GM19397 (cell line): ENCODE measurements around the gene FCHSD1.

Source experiments
- ATAC-seq: cut with Tn5 transposase; IDR thresholded peaks from one replicate; pipeline ENCODE4 v1.9.1; 2021; ENCODE audit warnings: mild to moderate bottlenecking, moderate library complexity; ENCODE audit not compliant: unreplicated experiment

FCHSD1 gene

GRCh38 chr5:141674747-141675146 lies 23.5 kb upstream of the FCHSD1 start:
- ATAC-seq: no peak

GRCh38 chr5:141672841-141673813 lies 21.9 kb upstream of the FCHSD1 start:
- ATAC-seq: no peak

- ATAC-seq: no peak
These were observed 21.0 kb upstream of the FCHSD1 start for GRCh38 chr5:141672071-141672840.

GRCh38 chr5:141669520-141669919 lies 18.3 kb upstream of the FCHSD1 start:
- ATAC-seq: no peak

- no peak for ATAC-seq
These were observed 17.5 kb upstream of the FCHSD1 start for GRCh38 chr5:141668601-141669265.

GRCh38 chr5:141665995-141666940 lies 15.1 kb upstream of the FCHSD1 start:
- ATAC-seq: no peak

GRCh38 chr5:141664733-141665461 lies 13.7 kb upstream of the FCHSD1 start:
- ATAC-seq: peak; percentile 98

GRCh38 chr5:141663506-141663905 lies 12.3 kb upstream of the FCHSD1 start:
- no peak for ATAC-seq

GRCh38 chr5:141662028-141662427 lies 10.8 kb upstream of the FCHSD1 start:
- ATAC-seq: no peak

- ATAC-seq: no peak
These were observed 6.8 kb upstream of the FCHSD1 start for GRCh38 chr5:141657937-141658545.

- ATAC-seq: no peak
These were observed 6.2 kb upstream of the FCHSD1 start for GRCh38 chr5:141657404-141657803.

- no peak for ATAC-seq
These were observed 5.2 kb upstream of the FCHSD1 start for GRCh38 chr5:141656396-141656795.

GRCh38 chr5:141655020-141655419 lies 3.8 kb upstream of the FCHSD1 start:
- no peak for ATAC-seq

GRCh38 chr5:141654298-141654697 lies 3.1 kb upstream of the FCHSD1 start:
- no peak for ATAC-seq

GRCh38 chr5:141651728-141652105 lies 499 bp upstream of the FCHSD1 start:
- no peak for ATAC-seq

- ATAC-seq: no peak
These were observed 1.2 kb downstream of the FCHSD1 start for GRCh38 chr5:141649972-141650371.

GRCh38 chr5:141649056-141649688 lies 2.0 kb downstream of the FCHSD1 start:
- no peak for ATAC-seq

- no peak for ATAC-seq
These were observed 3.4 kb downstream of the FCHSD1 start for GRCh38 chr5:141647851-141648250.

- no peak for ATAC-seq
These were observed 4.0 kb downstream of the FCHSD1 start for GRCh38 chr5:141647242-141647641.
